GM19239 (cell line): Measurements from ENCODE around the gene PAX6.

Experiments
- DNase-seq: peaks from one replicate; pipeline ENCODE4 v3.0.0; 2011; ENCODE audit warnings: low spot score; ENCODE audit not compliant: insufficient read length
- FAIRE-seq: peaks from 2 replicates; lab custom pipeline; 2011; peaks lifted over from hg19 to GRCh38; lab: Jason Lieb, UNC

The PAX6 gene

GRCh38 chr11:31822927-31823643, 12.0 kb upstream of the PAX6 start:
- no peak for DNase-seq

GRCh38 chr11:31822175-31822926, 11.2 kb upstream of the PAX6 start:
- no peak for DNase-seq
- no peak for FAIRE-seq

More at GRCh38 chr11:31822927-31823643, 12.0 kb upstream of the PAX6 start:
- no peak for FAIRE-seq

DNA sequence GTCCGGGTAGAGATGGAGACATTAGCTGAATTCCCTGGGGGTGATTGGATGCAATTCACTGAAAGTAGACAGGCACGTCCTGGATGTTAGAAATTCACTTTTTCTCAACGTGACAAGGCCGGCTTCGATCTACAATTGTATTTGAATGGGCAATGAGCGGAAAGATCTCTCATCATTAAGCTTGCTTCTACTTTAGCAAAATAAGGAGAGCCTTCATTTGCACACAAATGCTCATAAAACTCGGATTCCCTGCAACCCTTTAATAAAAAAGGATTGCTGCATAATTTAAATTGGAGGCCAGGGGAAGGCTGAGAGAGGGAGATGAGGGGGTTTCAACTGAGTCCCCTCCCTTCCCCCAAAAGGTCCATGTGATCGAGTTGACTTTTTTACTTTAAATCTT, 10.6 kb upstream of the PAX6 start:
- no peak for DNase-seq
- FAIRE-seq, result no peak

- FAIRE-seq (no peak), DNase-seq (no peak)
Observed at GRCh38 chr11:31821235-31821764, 10.2 kb upstream of the PAX6 start.

DNA sequence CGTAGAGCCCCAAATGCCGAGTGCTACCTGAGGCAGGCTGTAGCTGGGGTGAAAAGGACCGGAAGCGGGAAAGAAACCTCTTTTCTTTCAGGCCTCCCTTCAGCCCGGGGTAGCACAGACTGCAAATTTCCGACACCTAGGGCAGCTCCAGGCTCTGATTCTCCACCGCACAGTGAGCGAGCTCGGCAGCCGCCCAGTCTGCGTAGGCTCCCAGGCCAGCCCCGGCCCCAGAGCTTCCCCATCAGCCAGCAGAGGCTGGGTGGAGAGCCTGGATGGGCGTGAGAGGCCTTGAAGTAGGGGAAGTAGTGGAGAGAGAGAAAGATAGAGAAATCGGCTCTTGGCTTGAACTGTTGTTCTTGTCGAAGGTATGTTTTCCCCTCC, 9.3 kb upstream of the PAX6 start:
- DNase-seq (no peak), FAIRE-seq (no peak)

DNA sequence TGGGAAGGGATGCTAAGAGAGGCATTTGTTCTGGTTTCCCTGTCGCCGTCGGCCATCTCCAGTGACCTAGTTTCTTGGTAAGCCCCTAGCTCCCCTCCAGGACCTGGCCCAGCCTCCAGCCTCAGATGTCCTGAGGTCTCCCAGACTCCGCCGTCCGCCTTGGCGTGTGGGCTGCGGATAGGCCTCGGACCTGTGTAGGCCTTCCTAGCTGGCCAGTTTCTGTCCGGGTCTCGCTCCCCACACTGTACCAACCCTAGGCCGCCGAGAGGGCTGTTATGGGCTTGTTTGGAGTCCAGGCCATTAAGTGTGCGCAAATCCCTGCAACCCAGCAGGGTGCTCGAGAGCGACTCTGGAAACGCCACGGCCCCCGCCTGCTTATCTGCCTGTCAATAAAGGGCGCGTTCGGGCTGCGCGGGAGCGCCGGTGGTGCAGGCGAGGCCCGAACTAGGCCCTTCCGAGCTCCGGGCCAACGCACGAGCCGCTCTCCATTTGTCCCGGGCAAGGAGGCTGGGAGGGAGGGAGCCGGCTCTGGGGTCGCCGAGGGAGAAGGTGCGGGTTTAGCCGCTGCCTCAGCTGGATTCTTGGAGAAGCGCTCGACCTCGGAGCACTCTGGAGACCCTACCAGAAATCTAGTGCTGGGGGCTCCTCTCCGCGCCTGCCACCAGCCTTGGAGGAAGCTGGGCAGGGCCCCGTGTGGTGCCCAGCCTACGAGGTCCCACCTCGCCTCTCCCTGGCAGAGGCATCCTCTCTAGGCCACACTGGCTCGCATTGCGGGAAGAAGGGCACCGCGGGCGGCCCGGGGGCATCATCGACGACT, 8.7 kb upstream of the PAX6 start:
- FAIRE-seq, result no peak
- DNase-seq, result no peak

GRCh38 chr11:31818874-31819331, 7.8 kb upstream of the PAX6 start:
- FAIRE-seq (no peak), DNase-seq (no peak)

- FAIRE-seq (no peak), DNase-seq (no peak)
Observed at GRCh38 chr11:31818425-31818755, 7.3 kb upstream of the PAX6 start.

- DNase-seq, result no peak
- FAIRE-seq, result no peak
Observed at GRCh38 chr11:31817621-31818424, 6.7 kb upstream of the PAX6 start.

- FAIRE-seq, result no peak
- DNase-seq, result no peak
Observed at GRCh38 chr11:31817054-31817620, 6.0 kb upstream of the PAX6 start.

DNA sequence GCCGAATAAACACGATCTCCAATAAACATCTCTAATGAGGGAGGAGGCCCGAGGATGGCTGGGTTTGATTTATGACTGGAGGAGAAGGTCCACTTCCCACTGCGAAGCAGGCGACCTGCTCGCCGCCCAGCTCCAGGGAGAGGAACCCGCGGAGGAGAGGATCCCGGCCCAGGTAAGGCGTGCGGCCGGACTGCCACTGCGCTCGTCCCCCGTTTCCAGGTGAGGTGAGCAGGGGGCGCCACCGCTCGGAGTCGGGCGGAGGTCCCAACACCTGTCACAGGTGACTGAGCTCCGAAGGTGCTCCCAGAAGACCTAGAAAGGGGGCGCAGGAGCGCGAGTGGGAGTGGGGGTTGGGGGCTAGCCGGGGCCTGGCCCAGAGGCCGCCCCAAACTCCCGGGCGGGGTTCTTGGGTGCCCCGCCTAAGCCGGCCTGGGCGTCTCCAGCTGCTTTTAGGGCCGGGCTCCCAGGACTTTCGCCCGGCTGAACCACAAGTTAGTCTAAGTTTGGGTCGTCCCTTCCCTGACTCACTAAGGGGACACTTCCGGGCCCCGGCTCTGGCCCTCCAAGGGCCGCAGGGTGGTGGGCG, 5.4 kb upstream of the PAX6 start:
- no peak for FAIRE-seq
- DNase-seq, result no peak

DNA sequence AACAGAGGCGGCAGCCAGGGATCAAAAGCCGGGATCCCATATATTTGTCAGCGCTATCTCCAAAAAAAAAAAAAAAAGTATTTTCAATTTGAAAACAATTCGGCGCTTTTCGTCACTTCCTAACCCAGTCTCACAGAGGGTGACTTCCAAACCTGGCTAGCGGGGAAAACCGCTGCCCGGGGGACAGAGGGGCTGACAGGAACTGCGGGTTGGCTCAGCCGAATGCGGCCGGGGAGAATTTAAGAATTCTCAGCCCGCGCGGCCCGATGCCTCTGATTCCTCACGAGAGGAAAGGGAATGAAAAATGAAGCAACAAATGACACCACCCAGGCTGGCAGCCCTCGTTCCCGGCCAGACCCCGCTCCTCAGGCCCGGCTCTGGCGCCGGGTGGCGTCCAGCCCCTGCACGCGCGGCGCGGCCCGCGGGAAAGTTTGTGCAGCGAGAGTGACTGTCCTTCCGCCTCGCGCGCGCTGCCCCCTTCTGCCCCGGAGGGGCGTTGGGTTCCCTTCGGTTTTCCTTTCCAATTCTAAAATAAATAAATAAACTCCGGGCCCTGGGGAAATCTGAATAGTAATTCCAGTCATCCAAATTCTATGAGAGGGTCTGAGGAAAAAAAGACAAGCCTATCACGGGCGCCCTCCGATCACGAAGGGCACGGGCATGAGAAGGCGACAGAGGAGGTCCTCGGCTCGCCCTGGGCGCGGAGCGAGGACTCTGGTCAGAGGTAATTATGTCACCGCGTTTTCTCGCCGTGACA, 4.8 kb upstream of the PAX6 start:
- FAIRE-seq, result no peak
- no peak for DNase-seq

DNA sequence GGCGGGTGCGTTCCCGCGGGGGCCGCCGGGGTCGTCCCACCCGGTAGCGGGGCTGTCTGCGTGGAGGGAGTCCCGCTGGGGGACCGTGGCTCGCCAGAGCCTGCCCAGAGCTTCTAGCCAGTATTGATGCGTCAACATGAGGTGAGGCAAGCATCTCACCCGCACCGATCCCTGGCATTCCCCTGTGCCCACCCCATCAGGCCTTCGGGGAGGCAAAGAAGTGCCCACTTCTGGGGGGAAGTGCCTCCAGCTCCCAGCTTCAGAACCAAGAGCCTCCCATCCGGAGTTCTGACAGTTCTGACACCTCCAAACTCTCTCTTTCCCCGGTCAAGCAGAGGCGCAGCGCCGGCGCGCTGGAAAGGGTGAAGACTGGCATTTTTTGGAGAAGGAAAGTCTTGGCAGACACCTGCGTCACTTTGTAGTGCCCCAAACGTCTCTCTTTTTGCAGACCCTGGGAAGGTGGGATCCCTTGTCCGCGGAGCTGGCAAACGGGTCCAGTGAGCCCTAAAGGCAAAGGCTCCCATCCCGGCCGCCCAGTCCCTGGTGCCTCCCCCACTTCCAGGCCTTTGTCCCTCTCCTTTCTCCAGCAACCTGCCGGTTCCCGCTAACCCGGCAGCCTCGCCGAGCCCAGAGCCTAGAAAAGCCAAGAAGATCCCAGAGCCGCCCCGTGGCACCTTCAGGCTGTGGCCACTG, 3.2 kb upstream of the PAX6 start:
- DNase-seq, result no peak
- FAIRE-seq, result no peak

GRCh38 chr11:31813391-31814175, 2.5 kb upstream of the PAX6 start:
- FAIRE-seq (no peak), DNase-seq (no peak)

DNA sequence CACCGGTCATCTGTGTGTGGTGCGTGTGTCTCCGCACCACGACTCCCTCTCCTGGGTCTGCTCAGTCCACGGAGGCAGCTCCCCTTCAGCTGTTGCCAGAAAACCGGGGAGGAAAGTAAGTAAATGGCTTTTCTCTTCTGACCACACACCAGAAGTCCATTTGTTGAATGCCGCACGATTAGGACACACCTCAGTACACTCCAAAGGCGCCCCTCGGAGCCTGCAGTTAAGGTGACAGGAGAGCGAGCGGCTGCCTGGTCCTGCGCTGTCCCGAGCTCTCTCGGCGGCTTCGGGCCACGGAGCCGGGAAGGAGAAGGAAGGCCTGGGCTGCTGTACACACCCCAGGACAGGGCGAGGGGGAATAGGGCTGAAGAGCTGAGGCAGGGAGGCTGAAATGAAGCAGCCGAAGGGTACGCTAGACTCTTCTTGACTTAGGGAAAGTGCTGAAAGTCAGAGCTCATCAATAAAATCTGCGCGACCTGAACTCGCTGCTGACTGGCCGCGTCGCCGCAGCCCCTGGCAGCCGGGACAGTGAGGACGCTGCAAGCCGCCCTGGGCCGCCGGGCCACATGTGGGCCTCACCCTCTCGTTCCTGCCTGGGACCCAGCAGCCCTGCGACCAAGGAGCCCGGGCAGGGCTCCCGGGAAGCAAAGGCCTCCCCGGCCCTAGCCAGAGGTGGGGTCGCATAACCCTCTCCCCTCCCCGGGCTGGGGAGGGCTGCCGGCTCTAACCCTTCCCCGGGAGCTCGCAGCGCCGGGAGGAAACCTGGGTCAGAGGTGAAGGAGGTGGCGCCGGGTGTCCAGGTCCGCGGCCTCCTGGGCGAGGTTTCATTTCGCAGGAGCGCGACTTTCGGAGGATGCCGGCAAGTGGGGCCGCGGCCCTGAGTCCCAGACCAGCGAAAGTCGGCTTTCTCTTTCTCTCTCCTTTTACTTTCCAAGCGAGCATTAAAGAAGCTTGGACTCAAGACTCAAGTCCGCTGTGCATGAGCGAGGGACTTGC, 1.6 kb upstream of the PAX6 start:
- FAIRE-seq, result peak; percentile 42
- DNase-seq, result no peak
